ENCODE measurements around the gene TNFRSF25. TPM values are rescaled to one million over a fixed set of nuclear protein-coding genes. Genes with fewer than 3 reads are reported as not detected.

The TNFRSF25 gene
- total and polyA plus RNA-seq, 9 of the 15 experiments (the other 6 are each of a cell fraction or from before 2014, with no cell fraction given), result 0.24 to 0.49 TPM; not detected in 7

- no peak for TF ChIP-seq PPARD (CRISPR knock-in tag; IDR thresholded peaks at IDR 0.05)
- TF ChIP-seq ZNF764 (CRISPR knock-in tag; IDR thresholded peaks at IDR 0.05; ENCODE audit: low read depth), result no peak
- TF ChIP-seq ESRRA (IDR thresholded peaks at IDR 0.05; ENCODE audit: borderline replicate concordance, low read depth), result peak; percentile 15; the same call in 1 of the 2 replicates
- peak; percentile 75; the same call in 1 of the 2 replicates for TF ChIP-seq CTBP1 (IDR thresholded peaks at IDR 0.05; ENCODE audit: borderline replicate concordance)
- TF ChIP-seq KDM5B (IDR thresholded peaks at IDR 0.05; ENCODE audit: insufficient replicate concordance, low read depth, low read length), result peak; percentile 14
- TF ChIP-seq ZEB2 (IDR thresholded peaks at IDR 0.05), result peak; percentile 92
- TF ChIP-seq ZBTB7A (IDR thresholded peaks at IDR 0.05; ENCODE audit: borderline replicate concordance, control insufficient read depth, low read depth, low read length), result 0 out of 2 replicates have a peak, but pooled peaks have one; percentile 24
- TF ChIP-seq CREM (IDR thresholded peaks at IDR 0.05; ENCODE audit: low read depth), result peak; percentile 54; the same call in 1 of the 2 replicates
- no peak for TF ChIP-seq ZSCAN29 (IDR thresholded peaks at IDR 0.05)
- no peak for TF ChIP-seq NR2F6 (CRISPR knock-in tag; IDR thresholded peaks at IDR 0.05)
- 0 out of 2 replicates have a peak, but pooled peaks have one; percentile 20 for TF ChIP-seq TOE1 (IDR thresholded peaks at IDR 0.05; ENCODE audit: borderline replicate concordance)
- no peak for TF ChIP-seq TOE1 (CRISPR knock-in tag; IDR thresholded peaks at IDR 0.05; ENCODE audit: borderline replicate concordance, low read depth)
- TF ChIP-seq DPF2 (IDR thresholded peaks at IDR 0.05), result peak; percentile 38; the same call in 1 of the 2 replicates
- no peak for TF ChIP-seq GABPA (tag; conservative IDR thresholded peaks at IDR 0.05; ENCODE audit: low read depth)
- peak in 1 of 2 experiments; percentile 28; a peak in 1 of 4 replicates for TF ChIP-seq MAZ (CRISPR knock-in tag; conservative IDR thresholded peaks at IDR 0.05 in 1 of 2, IDR thresholded peaks at IDR 0.05 in 1 of 2)
- TF ChIP-seq SMC3 (conservative IDR thresholded peaks at IDR 0.05; ENCODE audit: insufficient read depth, low read depth, low read length), result peak; percentile 63
- TF ChIP-seq MTA1 (IDR thresholded peaks at IDR 0.05; ENCODE audit: borderline replicate concordance), result no peak
- no peak for TF ChIP-seq NCOA2 (IDR thresholded peaks at IDR 0.05; ENCODE audit: partially characterized antibody in 2 of 2)
- no peak for TF ChIP-seq JUNB (CRISPR knock-in tag; conservative IDR thresholded peaks at IDR 0.05)
- peak; percentile 91 for TF ChIP-seq XRCC5 (IDR thresholded peaks at IDR 0.05; ENCODE audit: low read depth, low read length)
- TF ChIP-seq TEAD4 (IDR thresholded peaks at IDR 0.05; ENCODE audit: low read length), result 0 out of 2 replicates have a peak, but pooled peaks have one; percentile 9
- TF ChIP-seq TEAD4 (CRISPR knock-in tag; IDR thresholded peaks at IDR 0.05; ENCODE audit: borderline replicate concordance), result no peak
- TF ChIP-seq NRF1 (conservative IDR thresholded peaks at IDR 0.05 in 1 of 2, IDR thresholded peaks at IDR 0.05 in 1 of 2), result peak; percentile 13 to 37; a peak in 1 of 4 replicates
- TF ChIP-seq, protein P1, sequence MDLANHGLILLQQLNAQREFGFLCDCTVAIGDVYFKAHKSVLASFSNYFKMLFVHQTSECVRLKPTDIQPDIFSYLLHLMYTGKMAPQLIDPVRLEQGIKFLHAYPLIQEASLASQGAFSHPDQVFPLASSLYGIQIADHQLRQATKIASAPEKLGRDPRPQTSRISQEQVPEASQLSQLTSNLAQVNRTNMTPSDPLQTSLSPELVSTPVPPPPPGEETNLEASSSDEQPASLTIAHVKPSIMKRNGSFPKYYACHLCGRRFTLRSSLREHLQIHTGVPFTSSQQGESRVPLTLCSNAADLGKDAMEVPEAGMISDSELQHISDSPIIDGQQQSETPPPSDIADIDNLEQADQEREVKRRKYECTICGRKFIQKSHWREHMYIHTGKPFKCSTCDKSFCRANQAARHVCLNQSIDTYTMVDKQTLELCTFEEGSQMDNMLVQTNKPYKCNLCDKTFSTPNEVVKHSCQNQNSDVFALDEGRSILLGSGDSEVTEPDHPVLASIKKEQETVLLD (IDR thresholded peaks at IDR 0.05), result peak; percentile 16; the same call in 1 of the 2 replicates
- TF ChIP-seq BDP1 (IDR thresholded peaks at IDR 0.05; ENCODE audit: insufficient read depth, insufficient read length), result no peak
- TF ChIP-seq SREBF2 (CRISPR knock-in tag; IDR thresholded peaks at IDR 0.05), result no peak
- no peak for TF ChIP-seq KLF1 (tag; IDR thresholded peaks at IDR 0.05)
Measured at GRCh38 chr1:6423321-6423999, 42.5 kb downstream of the TNFRSF25 start (continued).
